HUES64 (cell line): ENCODE data around the gene STAT6.

ENCODE experiments used
- H3K27ac ChIP-seq: 2 replicates; pipeline ENCODE4 v1.7.0; 2013; ENCODE audit warnings: low read depth, low read length, inconsistent platforms
- H3K27me3 ChIP-seq: 2 replicates; pipeline ENCODE4 v1.6.1; 2013; ENCODE audit warnings: mild to moderate bottlenecking, low read length; ENCODE audit not compliant: insufficient read depth
- H3K36me3 ChIP-seq: 2 replicates; pipeline ENCODE4 v1.6.1; 2013; ENCODE audit warnings: mild to moderate bottlenecking, low read length; ENCODE audit not compliant: insufficient read depth
- H3K4me1 ChIP-seq: 2 replicates; pipeline ENCODE4 v1.6.1; 2013; ENCODE audit warnings: mild to moderate bottlenecking, low read length, moderate library complexity; ENCODE audit not compliant: insufficient read depth
- H3K4me3 ChIP-seq: 2 replicates; pipeline ENCODE4 v1.5.1; 2013; ENCODE audit warnings: mild to moderate bottlenecking, low read length, moderate library complexity
- H3K9ac ChIP-seq: 2 replicates; pipeline ENCODE4 v1.6.1; 2013; ENCODE audit warnings: mild to moderate bottlenecking, low read depth, low read length
- H3K9me3 ChIP-seq: 2 replicates; pipeline ENCODE4 v1.6.1; 2013; ENCODE audit warnings: low read depth, low read length; ENCODE audit not compliant: insufficient read depth
- WGBS: fragments of 150-250, 120-280 bp; methylation state at CpG from one replicate; pipeline ENCODE4 v1.1.7; 2013; ENCODE audit warnings: missing lambda C conversion rate; 5-methylcytosine and 5-hydroxymethylcytosine counted together

Gene STAT6

GRCh38 chr12:57049890-57050289 lies 61.3 kb downstream of the STAT6 start, which contains the start of gene MYO1A:
Gene MYO1A (minus strand): TSS chr12:57050129. CDS start chr12:57048323, 1,806 bp downstream.
- Histone ChIP-seq H3K9me3 (no peaks in the 10 kb centered on the region), H3K36me3 (peaks cover 3% of the 10 kb centered on the region; the same call in 1 of the 2 replicates), H3K27me3 (no peaks in the 10 kb centered on the region), H3K9ac (no peak within 1 kb of the TSS), H3K4me1 (no peaks in the 10 kb centered on the region), H3K4me3 (no peak within 1 kb of the TSS), H3K27ac (no peak within 1 kb of the TSS)
- WGBS, result 58% methylated on average over 2 of the region's 2 CpGs

GRCh38 chr12:57049119-57049446 lies 62.1 kb downstream of the STAT6 start:
- Histone ChIP-seq H3K9me3 (no peaks in the 10 kb centered on the region), H3K27ac (no peak overlapping the region), H3K4me1 (no peaks in the 10 kb centered on the region), H3K9ac (no peak overlapping the region), H3K36me3 (0 out of 2 replicates have a peak, but pooled peaks cover under 1% of the 10 kb centered on the region), H3K4me3 (no peak overlapping the region), H3K27me3 (no peaks in the 10 kb centered on the region)
- WGBS, result 93% methylated on average over 3 of the region's 4 CpGs

- no peaks in the 10 kb centered on the region for H3K36me3 ChIP-seq
- H3K27ac ChIP-seq, result no peak overlapping the region
- no peaks in the 10 kb centered on the region for H3K4me1 ChIP-seq
- no peaks in the 10 kb centered on the region for H3K9me3 ChIP-seq
- WGBS, result 76% methylated on average over 1 of the region's 1 CpG
- no peaks in the 10 kb centered on the region for H3K27me3 ChIP-seq
- no peak overlapping the region for H3K9ac ChIP-seq
- no peak overlapping the region for H3K4me3 ChIP-seq
These were observed 62.6 kb downstream of the STAT6 start for GRCh38 chr12:57048423-57049118.

GRCh38 chr12:57047981-57048380 lies 63.2 kb downstream of the STAT6 start:
- Histone ChIP-seq H3K4me3 (no peak overlapping the region), H3K27me3 (no peaks in the 10 kb centered on the region), H3K36me3 (no peaks in the 10 kb centered on the region), H3K9ac (no peak overlapping the region), H3K9me3 (no peaks in the 10 kb centered on the region), H3K4me1 (no peaks in the 10 kb centered on the region), H3K27ac (no peak overlapping the region)
- WGBS, result 89% methylated on average over 1 of the region's 1 CpG

GRCh38 chr12:57046947-57047890 lies 63.9 kb downstream of the STAT6 start:
- Histone ChIP-seq H3K9me3 (no peaks in the 10 kb centered on the region), H3K9ac (no peak overlapping the region), H3K4me1 (no peaks in the 10 kb centered on the region), H3K27me3 (no peaks in the 10 kb centered on the region), H3K4me3 (no peak overlapping the region), H3K36me3 (no peaks in the 10 kb centered on the region), H3K27ac (no peak overlapping the region)
- 88% methylated on average over 10 of the region's 10 CpGs for WGBS

- H3K4me1 ChIP-seq, result no peaks in the 10 kb centered on the region
- H3K27me3 ChIP-seq, result no peaks in the 10 kb centered on the region
- H3K36me3 ChIP-seq, result no peaks in the 10 kb centered on the region
- no peak overlapping the region for H3K4me3 ChIP-seq
- no peak overlapping the region for H3K27ac ChIP-seq
- WGBS, result 79% methylated on average over 6 of the region's 6 CpGs
- H3K9ac ChIP-seq, result no peak overlapping the region
- H3K9me3 ChIP-seq, result no peaks in the 10 kb centered on the region
These were observed 64.9 kb downstream of the STAT6 start for GRCh38 chr12:57046086-57046791.
